Measurements from ENCODE around the gene PRKACA.

GRCh38 chr19:14048443-14049153 lies 69.0 kb downstream of the PRKACA start:
- TF ChIP-seq EZH2 (IDR thresholded peaks at IDR 0.05) (no peak), FOXP2 (optimal IDR thresholded peaks at IDR 0.05; ENCODE audit: control extremely low read depth, extremely low read length, insufficient read depth) (no peak), POLR2AphosphoS5 (IDR thresholded peaks at IDR 0.05; ENCODE audit: borderline replicate concordance, low read depth, low read length) (no peak)
